Measurements from ENCODE around the gene TIPIN. TPM values are rescaled to one million over a fixed set of nuclear protein-coding genes. Genes with fewer than 3 reads are reported as not detected.

TIPIN gene
- total RNA-seq, 1 experiment from 2014 or later, result 12.9 TPM

GRCh38 chr15:66404532-66404931 is 48.0 kb upstream of the TIPIN start:
- Histone ChIP-seq H3K27ac (no peak overlapping the region), H3K4me2 (no peak overlapping the region), H2AFZ (no peak overlapping the region), H3K9me3 (ENCODE audit: insufficient read depth, low read depth) (no peaks in the 10 kb centered on the region), H4K20me1 (ENCODE audit: insufficient read depth) (peaks cover 8% of the 10 kb centered on the region), H3K27me3 (ENCODE audit: insufficient read depth, low read depth) (no peaks in the 10 kb centered on the region), H3K9me2 (ENCODE audit: insufficient read depth) (no peaks in the 10 kb centered on the region), H3K4me3 (no peak overlapping the region), H3K79me2 (ENCODE audit: low read depth) (peaks cover 91% of the 10 kb centered on the region), H3F3A (ENCODE audit: insufficient read depth, low read depth) (no peaks in the 10 kb centered on the region), H3K36me3 (ENCODE audit: low read depth) (no peaks in the 10 kb centered on the region), H3K4me1 (replicated peaks; ENCODE audit: insufficient read depth) (no peaks in the 10 kb centered on the region)
- ChIA-PET CTCF (no interaction called here), POLR2A (ENCODE audit: unreplicated experiment) (no interaction called here)
- no peak for TF ChIP-seq EZH2 (IDR thresholded peaks at IDR 0.05; ENCODE audit: low read depth)
- TF ChIP-seq, protein P1, sequence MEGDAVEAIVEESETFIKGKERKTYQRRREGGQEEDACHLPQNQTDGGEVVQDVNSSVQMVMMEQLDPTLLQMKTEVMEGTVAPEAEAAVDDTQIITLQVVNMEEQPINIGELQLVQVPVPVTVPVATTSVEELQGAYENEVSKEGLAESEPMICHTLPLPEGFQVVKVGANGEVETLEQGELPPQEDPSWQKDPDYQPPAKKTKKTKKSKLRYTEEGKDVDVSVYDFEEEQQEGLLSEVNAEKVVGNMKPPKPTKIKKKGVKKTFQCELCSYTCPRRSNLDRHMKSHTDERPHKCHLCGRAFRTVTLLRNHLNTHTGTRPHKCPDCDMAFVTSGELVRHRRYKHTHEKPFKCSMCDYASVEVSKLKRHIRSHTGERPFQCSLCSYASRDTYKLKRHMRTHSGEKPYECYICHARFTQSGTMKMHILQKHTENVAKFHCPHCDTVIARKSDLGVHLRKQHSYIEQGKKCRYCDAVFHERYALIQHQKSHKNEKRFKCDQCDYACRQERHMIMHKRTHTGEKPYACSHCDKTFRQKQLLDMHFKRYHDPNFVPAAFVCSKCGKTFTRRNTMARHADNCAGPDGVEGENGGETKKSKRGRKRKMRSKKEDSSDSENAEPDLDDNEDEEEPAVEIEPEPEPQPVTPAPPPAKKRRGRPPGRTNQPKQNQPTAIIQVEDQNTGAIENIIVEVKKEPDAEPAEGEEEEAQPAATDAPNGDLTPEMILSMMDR (conservative IDR thresholded peaks at IDR 0.05), result no peak
- intact Hi-C loops (cut with micrococcal nuclease; ENCODE audit: unreplicated experiment), result no loop called here
- no TSS peak for BruUV-seq (replicated peaks)
- DNase-seq, result no peak

DNA sequence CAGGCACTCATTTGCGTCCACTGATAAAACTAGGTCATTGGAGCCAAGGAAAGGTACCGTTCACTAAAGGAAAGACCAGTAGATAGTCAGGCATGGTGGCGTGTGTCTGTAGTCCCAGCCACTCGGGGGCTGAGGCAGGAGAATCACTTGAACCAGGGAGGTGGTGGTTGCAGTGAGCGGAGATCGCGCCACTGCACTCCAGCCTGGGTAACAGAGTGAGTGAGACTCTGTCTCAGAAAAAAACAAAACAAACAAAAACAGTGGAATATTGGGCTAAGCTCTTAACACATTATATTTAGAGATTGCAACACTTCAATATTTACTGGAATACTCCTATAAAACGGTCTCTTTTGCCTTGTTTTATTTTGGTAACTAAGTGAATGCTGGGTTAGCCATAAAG is 47.6 kb upstream of the TIPIN start:
- no peak overlapping the region for H3K4me2 ChIP-seq
- H3K4me3 ChIP-seq, result no peak overlapping the region
- H3K27ac ChIP-seq, result no peak overlapping the region
- intact Hi-C loops (cut with micrococcal nuclease; ENCODE audit: unreplicated experiment), result no loop called here
- TF ChIP-seq EZH2 (IDR thresholded peaks at IDR 0.05; ENCODE audit: low read depth), result no peak
- TF ChIP-seq, protein P1 (conservative IDR thresholded peaks at IDR 0.05), result no peak
- peaks cover 87% of the 10 kb centered on the region for H3K79me2 ChIP-seq (ENCODE audit: low read depth)
- POLR2A ChIA-PET (ENCODE audit: unreplicated experiment), result no interaction called here
- no TSS peak for BruUV-seq (replicated peaks)
- H3K27me3 ChIP-seq (ENCODE audit: insufficient read depth, low read depth), result no peaks in the 10 kb centered on the region
- H3K9me2 ChIP-seq (ENCODE audit: insufficient read depth), result no peaks in the 10 kb centered on the region
- peaks cover 8% of the 10 kb centered on the region for H4K20me1 ChIP-seq (ENCODE audit: insufficient read depth)
- no peaks in the 10 kb centered on the region for H3F3A ChIP-seq (ENCODE audit: insufficient read depth, low read depth)
- no peaks in the 10 kb centered on the region for H3K9me3 ChIP-seq (ENCODE audit: insufficient read depth, low read depth)
- DNase-seq, result no peak
- CTCF ChIA-PET, result no interaction called here
- H2AFZ ChIP-seq, result no peak overlapping the region
- H3K4me1 ChIP-seq (replicated peaks; ENCODE audit: insufficient read depth), result no peaks in the 10 kb centered on the region
- H3K36me3 ChIP-seq (ENCODE audit: low read depth), result no peaks in the 10 kb centered on the region

GRCh38 chr15:66403323-66403722 is 46.8 kb upstream of the TIPIN start:
- CTCF ChIA-PET, result no interaction called here
- no peak for DNase-seq
- intact Hi-C loops (cut with micrococcal nuclease; ENCODE audit: unreplicated experiment), result no loop called here
- Histone ChIP-seq H3K9me3 (ENCODE audit: insufficient read depth, low read depth) (no peaks in the 10 kb centered on the region), H3K27ac (no peak overlapping the region), H3K4me3 (no peak overlapping the region), H4K20me1 (ENCODE audit: insufficient read depth) (peaks cover 8% of the 10 kb centered on the region), H3K4me1 (replicated peaks; ENCODE audit: insufficient read depth) (no peaks in the 10 kb centered on the region), H3K4me2 (no peak overlapping the region), H3K36me3 (ENCODE audit: low read depth) (no peaks in the 10 kb centered on the region), H3K79me2 (ENCODE audit: low read depth) (peaks cover 87% of the 10 kb centered on the region), H3K27me3 (ENCODE audit: insufficient read depth, low read depth) (no peaks in the 10 kb centered on the region), H3F3A (ENCODE audit: insufficient read depth, low read depth) (no peaks in the 10 kb centered on the region), H3K9me2 (ENCODE audit: insufficient read depth) (no peaks in the 10 kb centered on the region), H2AFZ (no peak overlapping the region)
- POLR2A ChIA-PET (ENCODE audit: unreplicated experiment), result no interaction called here
- no peak for TF ChIP-seq EZH2 (IDR thresholded peaks at IDR 0.05; ENCODE audit: low read depth)
- TF ChIP-seq, protein P1 (conservative IDR thresholded peaks at IDR 0.05), result no peak
- BruUV-seq (replicated peaks), result no TSS peak
